ENCODE results near the gene FILIP1.

FILIP1 gene

GRCh38 chr6:75290136-75290945, 203.3 kb downstream of the FILIP1 start:
- DNase-seq (ENCODE audit: low read depth) = no peak
- no peak for TF ChIP-seq MAX (IDR thresholded peaks at IDR 0.05; ENCODE audit: low read depth, low read length)
- TF ChIP-seq MYC (IDR thresholded peaks at IDR 0.05; ENCODE audit: low read depth, low read length) = no peak
- TF ChIP-seq CTCF (IDR thresholded peaks at IDR 0.05; ENCODE audit: low read depth, low read length) = no peak
- H3K4me3 ChIP-seq (ENCODE audit: low read depth, low read length) = no peak overlapping the region

GRCh38 chr6:75288023-75288422, 205.6 kb downstream of the FILIP1 start:
- TF ChIP-seq CTCF (IDR thresholded peaks at IDR 0.05; ENCODE audit: low read depth, low read length) (no peak), MYC (IDR thresholded peaks at IDR 0.05; ENCODE audit: low read depth, low read length) (no peak), POLR2A (IDR thresholded peaks at IDR 0.05; ENCODE audit: extremely low read depth, insufficient read length) (no peak), MAX (IDR thresholded peaks at IDR 0.05; ENCODE audit: low read depth, low read length) (no peak)
- no peak overlapping the region for H3K4me3 ChIP-seq (ENCODE audit: low read depth, low read length)
- DNase-seq (ENCODE audit: low read depth) = no peak

- no peak for TF ChIP-seq CTCF (IDR thresholded peaks at IDR 0.05; ENCODE audit: low read depth, low read length)
- no peak for TF ChIP-seq MAX (IDR thresholded peaks at IDR 0.05; ENCODE audit: low read depth, low read length)
- TF ChIP-seq POLR2A (IDR thresholded peaks at IDR 0.05; ENCODE audit: extremely low read depth, insufficient read length) = no peak
- no peak for TF ChIP-seq MYC (IDR thresholded peaks at IDR 0.05; ENCODE audit: low read depth, low read length)
- DNase-seq (ENCODE audit: low read depth) = no peak
- H3K4me3 ChIP-seq (ENCODE audit: low read depth, low read length) = no peak overlapping the region
These were observed 206.2 kb downstream of the FILIP1 start for GRCh38 chr6:75287424-75287823.

DNA sequence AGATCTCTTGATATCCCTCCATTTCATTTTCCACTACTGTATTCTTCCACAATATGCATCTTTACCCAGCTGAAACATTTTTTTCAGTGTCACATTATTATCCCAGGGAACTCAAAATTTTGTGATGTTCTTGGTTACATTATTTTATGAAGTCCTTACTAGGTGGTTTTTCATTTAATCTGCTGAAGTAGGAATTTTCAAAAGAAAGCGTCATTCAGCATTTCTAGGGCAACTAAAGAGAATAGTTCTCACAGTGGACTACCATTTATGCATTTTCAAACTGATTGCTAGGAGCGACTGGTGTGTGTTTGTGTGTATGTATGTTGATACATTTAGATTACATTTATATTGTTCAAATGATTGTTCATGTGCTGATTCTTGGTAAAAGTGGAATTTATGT, 206.6 kb downstream of the FILIP1 start:
- no peak for TF ChIP-seq CTCF (IDR thresholded peaks at IDR 0.05; ENCODE audit: low read depth, low read length)
- H3K4me3 ChIP-seq (ENCODE audit: low read depth, low read length) = no peak overlapping the region
- no peak for DNase-seq (ENCODE audit: low read depth)

- H3K4me3 ChIP-seq (ENCODE audit: low read depth, low read length) = peak overlapping the region; percentile 96
- TF ChIP-seq MYC (IDR thresholded peaks at IDR 0.05; ENCODE audit: low read depth, low read length) (no peak), CTCF (IDR thresholded peaks at IDR 0.05; ENCODE audit: low read depth, low read length) (no peak), POLR2A (IDR thresholded peaks at IDR 0.05; ENCODE audit: extremely low read depth, insufficient read length) (no peak), MAX (IDR thresholded peaks at IDR 0.05; ENCODE audit: low read depth, low read length) (no peak)
- peak; percentile 56 for DNase-seq (ENCODE audit: low read depth)
These were observed 208.3 kb downstream of the FILIP1 start for GRCh38 chr6:75285283-75285639.
